Glomerular visceral epithelial cell (primary cell): ENCODE data around the gene BEND2.

ENCODE experiments used
- DNase-seq: peaks from one replicate; pipeline ENCODE4 v3.0.0-alpha.2; 2016; ENCODE audit errors: extremely low spot score

Gene BEND2

GRCh38 chrX:18146009-18146408 is 74.7 kb downstream of the BEND2 start:
- DNase-seq, result no peak

- DNase-seq, result no peak
Observed at GRCh38 chrX:18136816-18137215, 83.9 kb downstream of the BEND2 start.

- DNase-seq, result no peak
Observed at GRCh38 chrX:18133605-18134004, 87.1 kb downstream of the BEND2 start.

- DNase-seq, result no peak
Observed at GRCh38 chrX:18129690-18130089, 91.0 kb downstream of the BEND2 start.

GRCh38 chrX:18126971-18127370 is 93.7 kb downstream of the BEND2 start:
- no peak for DNase-seq

- DNase-seq, result no peak
Observed at GRCh38 chrX:18119856-18120255, 100.8 kb downstream of the BEND2 start.
